ENCODE measurements around the gene TBC1D22A.

Gene TBC1D22A

GRCh38 chr22:46974077-46974476 lies 211.6 kb downstream of the TBC1D22A start:
- no CpG with 5 or more reads among the region's 20 CpGs for WGBS (ENCODE audit: extremely low coverage, insufficient coverage, low lambda C conversion rate)
- Histone ChIP-seq H3K79me2 (ENCODE audit: control insufficient read depth, insufficient read depth, low read length) (no peaks in the 10 kb centered on the region), H3K4ac (ENCODE audit: low read depth, low read length) (no peak overlapping the region), H3K9ac (ENCODE audit: low read length) (no peak overlapping the region), H2BK120ac (ENCODE audit: low read depth, low read length) (no peak overlapping the region), H2BK15ac (replicated peaks; ENCODE audit: low read depth) (no peak overlapping the region), H4K5ac (ENCODE audit: low read length) (no peak overlapping the region), H3K36me3 (ENCODE audit: control insufficient read depth, insufficient read depth, low read length) (no peaks in the 10 kb centered on the region), H3K4me2 (ENCODE audit: low read length) (no peak overlapping the region), H3K79me1 (ENCODE audit: low read length) (no peaks in the 10 kb centered on the region), H3K4me3 (ENCODE audit: low read length) (no peak overlapping the region), H2BK5ac (ENCODE audit: low read length) (no peak overlapping the region), H3K18ac (ENCODE audit: low read length) (no peak overlapping the region), H4K8ac (ENCODE audit: low read depth, low read length) (no peak overlapping the region), H3K27me3 (ENCODE audit: insufficient read depth, low read length, poor library complexity) (no peaks in the 10 kb centered on the region), H3K4me1 (ENCODE audit: control insufficient read depth, low read depth, low read length) (peaks cover 9% of the 10 kb centered on the region), H2AK5ac (ENCODE audit: low read length) (no peak overlapping the region), H3K27ac (ENCODE audit: low read depth, low read length) (no peak overlapping the region), H3K56ac (ENCODE audit: low read length) (no peak overlapping the region), H3K23ac (ENCODE audit: low read length) (no peak overlapping the region)
- DNase-seq, result no peak

GRCh38 chr22:46974631-46975585 lies 212.5 kb downstream of the TBC1D22A start:
- peak overlapping the region; percentile 15 for H3K56ac ChIP-seq (ENCODE audit: low read length)
- H3K4me2 ChIP-seq (ENCODE audit: low read length), result no peak overlapping the region
- no peak overlapping the region for H2BK120ac ChIP-seq (ENCODE audit: low read depth, low read length)
- no peak overlapping the region for H2AK5ac ChIP-seq (ENCODE audit: low read length)
- no CpG with 5 or more reads among the region's 24 CpGs for WGBS (ENCODE audit: extremely low coverage, insufficient coverage, low lambda C conversion rate)
- peaks cover 9% of the 10 kb centered on the region for H3K4me1 ChIP-seq (ENCODE audit: control insufficient read depth, low read depth, low read length)
- H2BK15ac ChIP-seq (replicated peaks; ENCODE audit: low read depth), result no peak overlapping the region
- no peaks in the 10 kb centered on the region for H3K27me3 ChIP-seq (ENCODE audit: insufficient read depth, low read length, poor library complexity)
- H3K27ac ChIP-seq (ENCODE audit: low read depth, low read length), result no peak overlapping the region
- H3K18ac ChIP-seq (ENCODE audit: low read length), result no peak overlapping the region
- no peak for DNase-seq
- H3K4me3 ChIP-seq (ENCODE audit: low read length), result no peak overlapping the region
- no peak overlapping the region for H2BK5ac ChIP-seq (ENCODE audit: low read length)
- H3K36me3 ChIP-seq (ENCODE audit: control insufficient read depth, insufficient read depth, low read length), result no peaks in the 10 kb centered on the region
- no peak overlapping the region for H3K4ac ChIP-seq (ENCODE audit: low read depth, low read length)
- H4K5ac ChIP-seq (ENCODE audit: low read length), result no peak overlapping the region
- no peak overlapping the region for H3K9ac ChIP-seq (ENCODE audit: low read length)
- peak overlapping the region; percentile 66 for H3K23ac ChIP-seq (ENCODE audit: low read length)
- no peaks in the 10 kb centered on the region for H3K79me2 ChIP-seq (ENCODE audit: control insufficient read depth, insufficient read depth, low read length)
- no peaks in the 10 kb centered on the region for H3K79me1 ChIP-seq (ENCODE audit: low read length)
- no peak overlapping the region for H4K8ac ChIP-seq (ENCODE audit: low read depth, low read length)

- no peaks in the 10 kb centered on the region for H3K79me2 ChIP-seq (ENCODE audit: control insufficient read depth, insufficient read depth, low read length)
- H3K79me1 ChIP-seq (ENCODE audit: low read length), result no peaks in the 10 kb centered on the region
- WGBS (ENCODE audit: extremely low coverage, insufficient coverage, low lambda C conversion rate), result no CpG with 5 or more reads among the region's 13 CpGs
- DNase-seq, result no peak
- no peak overlapping the region for H3K18ac ChIP-seq (ENCODE audit: low read length)
- no peak overlapping the region for H2BK5ac ChIP-seq (ENCODE audit: low read length)
- H2AK5ac ChIP-seq (ENCODE audit: low read length), result no peak overlapping the region
- no peak overlapping the region for H3K23ac ChIP-seq (ENCODE audit: low read length)
- H3K27ac ChIP-seq (ENCODE audit: low read depth, low read length), result no peak overlapping the region
- no peak overlapping the region for H3K56ac ChIP-seq (ENCODE audit: low read length)
- H2BK15ac ChIP-seq (replicated peaks; ENCODE audit: low read depth), result no peak overlapping the region
- H3K27me3 ChIP-seq (ENCODE audit: insufficient read depth, low read length, poor library complexity), result no peaks in the 10 kb centered on the region
- H3K9ac ChIP-seq (ENCODE audit: low read length), result no peak overlapping the region
- H4K5ac ChIP-seq (ENCODE audit: low read length), result no peak overlapping the region
- no peaks in the 10 kb centered on the region for H3K36me3 ChIP-seq (ENCODE audit: control insufficient read depth, insufficient read depth, low read length)
- H3K4me3 ChIP-seq (ENCODE audit: low read length), result no peak overlapping the region
- H3K4me1 ChIP-seq (ENCODE audit: control insufficient read depth, low read depth, low read length), result peaks cover 2% of the 10 kb centered on the region
- no peak overlapping the region for H4K8ac ChIP-seq (ENCODE audit: low read depth, low read length)
- H3K4ac ChIP-seq (ENCODE audit: low read depth, low read length), result no peak overlapping the region
- H3K4me2 ChIP-seq (ENCODE audit: low read length), result no peak overlapping the region
- H2BK120ac ChIP-seq (ENCODE audit: low read depth, low read length), result no peak overlapping the region
Measured at GRCh38 chr22:46976143-46976542, 213.7 kb downstream of the TBC1D22A start.

GRCh38 chr22:46976598-46976997 lies 214.1 kb downstream of the TBC1D22A start:
- Histone ChIP-seq H3K4me1 (ENCODE audit: control insufficient read depth, low read depth, low read length) (no peaks in the 10 kb centered on the region), H4K5ac (ENCODE audit: low read length) (no peak overlapping the region), H2BK15ac (replicated peaks; ENCODE audit: low read depth) (no peak overlapping the region), H3K23ac (ENCODE audit: low read length) (no peak overlapping the region), H3K79me2 (ENCODE audit: control insufficient read depth, insufficient read depth, low read length) (no peaks in the 10 kb centered on the region), H3K4me2 (ENCODE audit: low read length) (no peak overlapping the region), H3K4me3 (ENCODE audit: low read length) (no peak overlapping the region), H3K27me3 (ENCODE audit: insufficient read depth, low read length, poor library complexity) (no peaks in the 10 kb centered on the region), H3K36me3 (ENCODE audit: control insufficient read depth, insufficient read depth, low read length) (no peaks in the 10 kb centered on the region), H2BK5ac (ENCODE audit: low read length) (no peak overlapping the region), H3K27ac (ENCODE audit: low read depth, low read length) (no peak overlapping the region), H3K56ac (ENCODE audit: low read length) (no peak overlapping the region), H4K8ac (ENCODE audit: low read depth, low read length) (no peak overlapping the region), H3K79me1 (ENCODE audit: low read length) (no peaks in the 10 kb centered on the region), H3K9ac (ENCODE audit: low read length) (no peak overlapping the region), H3K4ac (ENCODE audit: low read depth, low read length) (no peak overlapping the region), H3K18ac (ENCODE audit: low read length) (no peak overlapping the region), H2BK120ac (ENCODE audit: low read depth, low read length) (no peak overlapping the region), H2AK5ac (ENCODE audit: low read length) (no peak overlapping the region)
- no CpG with 5 or more reads among the region's 10 CpGs for WGBS (ENCODE audit: extremely low coverage, insufficient coverage, low lambda C conversion rate)
- DNase-seq, result no peak

GRCh38 chr22:46977656-46978343 lies 215.3 kb downstream of the TBC1D22A start:
- Histone ChIP-seq H2BK15ac (replicated peaks; ENCODE audit: low read depth) (no peak overlapping the region), H3K4me3 (ENCODE audit: low read length) (no peak overlapping the region), H3K79me1 (ENCODE audit: low read length) (no peaks in the 10 kb centered on the region), H2AK5ac (ENCODE audit: low read length) (no peak overlapping the region), H3K79me2 (ENCODE audit: control insufficient read depth, insufficient read depth, low read length) (no peaks in the 10 kb centered on the region), H3K4me1 (ENCODE audit: control insufficient read depth, low read depth, low read length) (no peaks in the 10 kb centered on the region), H3K4ac (ENCODE audit: low read depth, low read length) (no peak overlapping the region), H3K4me2 (ENCODE audit: low read length) (no peak overlapping the region), H2BK5ac (ENCODE audit: low read length) (no peak overlapping the region), H3K9ac (ENCODE audit: low read length) (no peak overlapping the region), H3K27me3 (ENCODE audit: insufficient read depth, low read length, poor library complexity) (no peaks in the 10 kb centered on the region), H4K5ac (ENCODE audit: low read length) (no peak overlapping the region), H3K18ac (ENCODE audit: low read length) (no peak overlapping the region), H4K8ac (ENCODE audit: low read depth, low read length) (no peak overlapping the region), H2BK120ac (ENCODE audit: low read depth, low read length) (no peak overlapping the region), H3K23ac (ENCODE audit: low read length) (no peak overlapping the region), H3K27ac (ENCODE audit: low read depth, low read length) (no peak overlapping the region), H3K56ac (ENCODE audit: low read length) (no peak overlapping the region), H3K36me3 (ENCODE audit: control insufficient read depth, insufficient read depth, low read length) (no peaks in the 10 kb centered on the region)
- DNase-seq, result no peak
- no CpG with 5 or more reads among the region's 14 CpGs for WGBS (ENCODE audit: extremely low coverage, insufficient coverage, low lambda C conversion rate)

Measured in mesendoderm (in vitro differentiated cells).